ENCODE measurements around the gene RP2.
A peak's percentile ranks its signal among the peaks of the same experiment; 100 is the strongest.

Gene RP2

DNA sequence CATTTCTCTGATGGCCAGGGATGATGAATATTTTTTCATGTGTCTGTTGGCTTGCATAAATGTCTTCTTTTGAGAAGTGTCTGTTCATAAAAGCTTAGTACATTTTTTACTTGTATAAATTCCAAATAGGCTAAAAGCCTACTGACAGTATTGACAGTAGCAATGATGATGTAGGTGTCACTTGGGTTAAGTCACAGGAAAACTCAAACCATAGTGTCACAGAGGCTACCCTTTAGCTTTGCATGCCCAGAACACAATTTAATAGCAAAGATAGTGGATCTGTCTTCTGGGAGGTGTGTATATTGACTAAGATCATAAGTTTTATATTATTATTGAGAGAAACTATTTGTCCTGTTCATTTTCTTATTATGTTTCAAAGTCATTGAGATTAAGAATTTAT lies 8.1 kb downstream of the RP2 start:
- no peak for DNase-seq

DNA sequence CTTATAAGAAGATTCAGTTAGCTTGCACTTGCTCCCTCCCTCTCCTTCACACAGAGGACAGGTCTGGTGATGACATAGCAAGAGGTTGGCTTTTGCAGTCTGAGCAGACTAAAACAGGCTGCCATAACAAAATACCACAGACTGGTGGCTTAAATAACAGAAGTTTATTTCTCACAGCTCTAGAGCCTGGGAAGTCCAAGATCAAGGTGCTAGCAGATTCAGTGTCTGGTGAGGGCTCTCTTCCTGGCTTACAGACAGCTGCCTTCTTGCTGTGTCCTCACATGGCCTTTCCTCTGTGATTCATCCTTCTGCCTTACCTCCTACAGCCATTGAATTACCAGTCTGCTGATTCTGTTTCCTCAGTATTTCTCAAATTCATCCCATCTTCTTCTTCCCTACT lies 13.1 kb downstream of the RP2 start:
- DNase-seq, result no peak

DNA sequence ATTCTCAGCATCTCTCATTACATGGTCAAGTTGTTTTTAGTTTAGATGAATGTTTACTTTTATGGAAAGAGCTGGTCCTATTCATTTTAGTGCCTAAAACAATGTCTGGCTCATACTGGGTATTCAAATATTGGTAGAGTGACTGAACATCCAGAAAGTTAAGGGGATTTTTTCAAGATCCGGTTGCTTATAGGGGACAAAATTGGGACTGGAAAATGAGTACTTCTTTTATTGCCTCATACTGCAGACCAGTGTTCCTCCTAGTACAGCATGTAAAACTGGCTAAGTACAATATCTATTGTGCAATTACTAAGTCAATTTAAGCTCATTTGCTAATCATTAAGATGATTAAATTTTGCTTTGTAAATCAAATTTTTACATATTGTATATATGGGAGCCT lies 13.9 kb downstream of the RP2 start:
- DNase-seq, result no peak

DNA sequence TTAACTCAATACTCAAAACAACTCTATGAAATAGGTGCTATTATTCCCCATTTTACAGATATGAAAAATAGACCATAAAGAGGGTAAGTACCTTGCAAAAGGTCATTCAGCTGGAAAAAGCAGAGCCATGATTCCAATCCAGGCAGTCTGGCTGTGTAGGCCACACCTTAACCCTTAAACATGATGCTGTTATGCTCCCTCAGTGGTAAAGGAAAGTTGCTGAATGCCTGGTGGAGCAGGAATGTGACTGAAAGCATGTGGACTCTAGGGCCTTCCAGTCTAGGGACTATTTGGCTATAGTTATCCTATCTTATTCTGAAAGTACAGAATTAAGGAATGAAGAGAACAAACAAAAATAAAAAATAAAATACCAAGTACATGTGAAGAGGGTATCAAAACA lies 19.6 kb downstream of the RP2 start:
- no peak for DNase-seq

- no peak for DNase-seq
Observed at GRCh38 chrX:46860557-46860956, 23.7 kb downstream of the RP2 start.

- no peak for DNase-seq
Observed at GRCh38 chrX:46863072-46863471, 26.2 kb downstream of the RP2 start.

DNA sequence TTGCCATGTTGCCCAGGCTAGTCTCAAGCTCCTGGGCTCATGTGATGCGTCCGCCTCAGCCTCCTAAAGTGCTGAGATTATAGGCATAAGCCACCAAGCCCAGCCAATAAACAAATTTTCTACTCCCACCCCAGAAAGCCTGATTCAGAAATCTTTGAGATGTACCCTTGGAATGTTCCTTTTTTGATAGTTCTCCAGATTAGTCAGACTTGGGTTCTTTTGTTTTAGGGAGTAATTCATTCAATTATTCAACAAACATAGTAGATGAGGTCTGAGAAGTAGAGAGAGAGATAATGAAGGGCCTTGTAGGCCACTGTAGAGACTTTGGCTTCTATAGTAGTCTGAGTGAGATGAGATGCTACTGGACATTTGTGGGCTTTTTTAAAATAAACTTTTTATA lies 27.8 kb downstream of the RP2 start:
- peak; percentile 1 for DNase-seq

GRCh38 chrX:46865281-46865680 lies 28.4 kb downstream of the RP2 start:
- peak; percentile 55 for DNase-seq

DNA sequence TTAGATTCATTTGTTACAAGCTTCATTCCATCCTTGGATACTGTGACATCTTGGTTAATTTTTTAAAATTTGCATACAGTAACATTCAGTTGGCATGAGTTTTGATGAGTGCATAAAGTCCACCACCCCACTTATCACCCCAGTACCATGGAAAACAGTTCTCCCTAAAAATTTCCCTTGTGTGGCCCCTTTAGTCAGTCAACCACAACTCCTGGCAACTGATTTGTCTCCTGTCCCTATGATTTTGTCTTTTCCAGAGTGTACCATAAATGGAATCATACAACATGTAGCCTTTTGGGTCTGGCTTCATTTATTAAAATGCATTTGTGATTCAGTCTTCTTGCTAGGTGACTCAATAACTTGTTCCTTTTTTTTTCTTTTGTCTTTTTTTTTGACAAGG lies 29.9 kb downstream of the RP2 start:
- DNase-seq, result no peak

DNA sequence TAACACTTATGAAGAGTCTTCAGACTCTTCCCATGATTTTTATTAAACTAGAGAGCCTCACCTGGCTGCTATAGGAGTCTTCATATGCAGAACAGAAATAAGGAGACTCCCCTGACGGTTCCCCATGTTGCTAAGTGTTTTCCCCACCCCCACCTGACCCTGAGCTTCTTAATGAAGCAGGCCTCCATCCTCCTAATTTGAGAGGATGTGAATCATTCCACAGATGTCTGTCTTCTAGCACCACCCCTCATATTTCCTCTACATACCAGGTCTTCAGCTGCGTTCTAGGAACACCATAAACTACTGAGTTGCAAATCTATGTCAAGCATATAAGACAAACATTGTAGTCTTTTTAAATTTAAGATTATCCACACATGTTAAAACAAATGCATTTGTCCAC lies 36.9 kb downstream of the RP2 start:
- DNase-seq, result no peak

GRCh38 chrX:46876901-46877300 lies 40.1 kb downstream of the RP2 start:
- no peak for DNase-seq

DNA sequence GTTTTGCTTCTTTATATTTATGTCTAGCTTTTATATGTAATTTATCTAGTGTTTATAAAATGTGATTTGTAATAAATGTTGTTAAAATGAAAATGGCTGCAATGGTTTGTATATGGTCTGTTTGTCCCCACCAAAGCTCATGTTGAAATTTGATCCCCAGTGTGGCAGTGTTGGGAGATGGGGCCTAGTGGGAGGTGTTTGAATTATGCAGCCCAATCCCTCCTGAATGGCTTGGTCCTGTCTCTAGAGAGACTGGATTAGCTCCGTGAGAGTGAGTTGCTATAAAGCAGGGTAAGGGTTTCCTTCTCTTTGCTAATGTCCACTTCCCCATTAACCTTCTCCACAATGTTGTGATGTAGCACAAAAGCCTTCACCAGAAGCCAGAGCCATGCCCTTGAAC lies 45.4 kb downstream of the RP2 start:
- DNase-seq, result no peak

DNA sequence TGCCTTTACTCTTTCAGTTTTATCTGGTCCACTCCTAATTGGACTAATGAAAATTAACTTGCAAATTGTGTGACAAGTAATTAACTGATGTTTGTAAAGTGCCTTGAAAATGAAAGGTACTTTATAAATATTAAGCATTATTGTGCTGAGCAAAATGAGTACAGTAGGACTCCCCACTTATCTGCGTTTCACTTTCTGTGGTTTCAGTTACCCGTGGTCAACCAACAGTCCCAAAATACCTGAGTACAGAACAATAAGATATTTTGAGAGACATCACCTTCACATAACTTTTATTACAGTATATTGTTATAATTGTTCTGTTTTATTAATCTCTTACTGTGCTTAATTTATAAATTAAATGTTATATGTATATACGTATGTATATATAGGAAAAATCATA lies 48.0 kb downstream of the RP2 start:
- no peak for DNase-seq

DNA sequence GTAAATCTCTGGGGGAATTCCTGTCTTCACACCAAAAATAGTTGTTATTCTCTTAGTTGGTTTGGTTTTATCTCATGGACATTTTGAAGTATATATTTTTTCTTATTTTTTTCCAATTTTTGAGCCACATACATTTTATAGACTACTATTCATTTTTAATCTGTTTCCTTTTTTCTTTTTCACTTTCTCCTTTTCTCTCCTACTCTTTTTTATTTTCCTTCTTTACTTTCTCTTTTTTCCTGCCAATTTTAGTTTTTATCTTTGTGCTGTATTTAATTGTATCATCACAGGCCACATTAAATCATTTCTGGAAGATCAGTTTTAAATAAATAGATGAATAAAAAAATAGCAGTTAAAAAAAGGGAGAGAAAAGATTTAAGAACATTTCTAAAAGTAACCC lies 61.4 kb downstream of the RP2 start:
- no peak for DNase-seq

DNA sequence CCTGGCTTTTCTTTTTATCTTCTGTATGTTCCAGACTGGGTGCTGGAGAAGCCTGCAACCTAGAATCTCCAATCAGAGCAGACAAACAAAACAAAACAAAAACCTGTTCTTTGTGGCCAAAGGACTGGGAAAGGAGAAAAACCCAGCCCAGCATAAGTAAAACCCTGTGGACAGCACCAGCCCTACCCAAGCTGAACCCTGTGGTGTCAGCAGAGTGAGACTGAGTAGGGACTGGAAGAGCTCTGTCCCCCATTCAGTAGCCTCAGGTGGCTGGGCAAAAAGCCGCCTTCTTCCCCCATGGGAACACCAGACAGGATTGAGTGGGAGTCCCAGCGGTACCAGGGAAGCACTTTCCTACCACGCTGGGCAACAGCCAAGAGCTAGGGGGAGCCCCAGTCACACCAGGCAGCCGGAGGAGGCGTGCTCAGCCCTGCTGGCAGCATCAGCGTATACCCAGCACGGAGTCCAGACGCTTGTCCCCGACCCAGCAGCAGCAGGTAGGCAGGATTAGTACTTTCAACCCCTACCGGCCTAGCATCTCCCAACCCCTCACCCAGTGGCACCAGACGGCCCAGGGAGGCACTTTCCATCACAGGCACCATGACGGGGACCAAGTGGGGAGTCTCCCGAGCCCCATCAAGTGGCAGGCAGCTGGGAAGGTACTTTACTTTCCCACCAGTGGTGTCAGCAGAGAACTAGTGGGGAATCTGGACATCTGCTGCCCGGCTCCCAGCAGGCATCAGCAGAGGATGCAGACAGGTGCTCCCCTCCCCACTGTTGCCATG lies 66.8 kb downstream of the RP2 start:
- peak; percentile 74 for DNase-seq

DNA sequence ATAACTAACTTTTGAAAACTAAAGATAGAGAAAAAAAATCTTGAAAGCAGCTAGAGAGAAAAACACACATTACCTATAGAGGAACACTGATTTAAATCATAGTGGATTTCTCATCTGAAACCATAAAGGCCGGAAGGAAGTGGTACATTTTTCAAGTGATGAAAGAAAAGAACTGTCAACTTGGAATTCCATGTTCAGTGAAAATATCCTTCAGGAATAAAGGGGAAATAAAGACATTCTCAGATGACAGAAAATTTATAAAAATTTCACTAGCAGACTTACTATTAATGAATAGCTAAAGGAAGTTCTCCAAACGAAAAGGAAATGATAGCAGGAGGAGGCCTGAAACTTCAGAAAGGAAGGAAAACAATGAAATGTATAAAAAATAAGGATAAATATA lies 67.8 kb downstream of the RP2 start:
- DNase-seq, result no peak

DNA sequence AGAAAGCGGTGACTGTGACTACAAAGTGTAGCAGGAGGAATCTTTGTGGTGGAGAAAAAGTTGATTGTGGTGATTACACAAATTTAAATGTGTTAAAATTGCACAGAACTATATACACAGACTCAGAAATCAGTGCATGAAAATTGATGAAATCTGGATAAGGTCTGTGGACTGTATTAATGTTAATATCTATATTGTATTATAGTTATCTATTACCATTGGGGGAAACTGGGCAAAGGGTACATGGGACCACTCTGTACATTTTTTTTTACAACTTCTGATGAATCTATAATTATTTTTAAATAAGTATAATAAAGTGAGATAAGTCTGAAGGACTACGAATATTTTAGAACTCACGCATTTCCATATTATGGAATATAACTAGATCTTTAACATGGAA lies 73.6 kb downstream of the RP2 start:
- DNase-seq, result no peak

GRCh38 chrX:46912098-46912602 lies 75.3 kb downstream of the RP2 start, which contains the start of gene JADE3:
TSS of gene JADE3 (plus strand) at chrX:46912421. CDS start at chrX:46984895, 72,474 bp downstream.
- DNase-seq, result peak; percentile 60

DNA sequence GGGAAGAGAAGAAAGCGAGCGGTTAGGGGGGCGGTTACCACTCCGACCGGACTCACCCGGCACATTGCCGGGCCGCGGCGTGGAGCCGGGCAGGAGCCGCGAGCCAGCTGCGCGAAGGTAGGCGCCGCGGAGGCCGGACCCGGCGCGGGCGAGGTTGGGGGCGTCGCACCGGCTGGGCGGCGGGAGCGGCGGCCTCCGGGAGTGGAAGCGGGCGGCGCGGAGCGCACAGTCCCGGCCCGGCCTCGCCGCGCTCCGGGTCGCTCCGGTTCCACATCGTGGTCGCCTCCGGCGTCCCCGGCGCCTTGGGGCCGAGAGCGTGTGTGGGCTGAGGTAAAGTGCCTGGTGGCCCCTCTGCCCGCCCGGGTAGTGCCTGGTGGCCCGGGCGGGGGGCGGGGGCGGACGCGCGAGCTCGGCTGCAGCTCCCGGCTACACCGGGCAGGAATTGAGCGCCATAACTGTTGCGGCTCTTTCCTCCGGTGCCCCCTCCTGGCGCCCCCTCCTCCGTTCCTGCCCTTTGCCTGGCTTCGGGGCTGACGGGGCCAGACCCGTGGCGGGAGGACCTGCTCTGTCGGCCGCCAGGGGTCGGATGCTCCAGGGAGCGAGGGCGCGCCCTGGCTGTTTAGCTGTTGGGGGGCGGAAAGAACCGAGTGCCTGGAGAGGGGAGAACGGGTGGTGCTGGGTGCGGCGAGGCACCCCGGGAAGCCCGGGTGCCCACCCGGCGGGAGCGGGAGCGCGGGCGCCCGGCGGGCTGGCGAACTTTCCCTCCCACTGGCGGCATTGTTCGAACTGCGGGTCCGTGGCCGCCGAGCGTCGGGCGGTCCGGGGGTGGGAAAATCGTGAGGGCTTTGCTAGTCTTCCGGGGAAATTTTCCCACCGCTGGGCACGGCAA lies 76.0 kb downstream of the RP2 start:
- DNase-seq, result peak; percentile 14

DNA sequence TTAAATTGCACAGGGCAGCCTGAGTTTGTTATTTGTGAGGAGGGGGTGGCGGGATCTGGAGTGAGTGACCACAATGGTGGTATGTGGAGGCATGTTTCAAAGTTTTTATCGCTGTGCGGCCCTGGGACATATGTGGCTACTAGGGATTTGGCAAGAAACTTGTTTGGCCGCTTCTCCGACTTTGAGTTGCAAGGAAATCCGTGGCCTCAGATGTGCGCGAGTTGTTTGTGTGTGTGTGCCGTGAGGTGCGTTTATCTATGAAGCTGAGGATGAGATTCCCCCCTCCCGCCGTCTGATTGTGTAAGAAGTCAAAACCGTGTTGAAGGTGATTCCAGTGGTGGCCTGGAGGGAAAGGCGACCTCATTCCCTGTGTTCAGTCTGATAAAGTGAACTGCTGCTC lies 76.8 kb downstream of the RP2 start:
- DNase-seq, result no peak

DNA sequence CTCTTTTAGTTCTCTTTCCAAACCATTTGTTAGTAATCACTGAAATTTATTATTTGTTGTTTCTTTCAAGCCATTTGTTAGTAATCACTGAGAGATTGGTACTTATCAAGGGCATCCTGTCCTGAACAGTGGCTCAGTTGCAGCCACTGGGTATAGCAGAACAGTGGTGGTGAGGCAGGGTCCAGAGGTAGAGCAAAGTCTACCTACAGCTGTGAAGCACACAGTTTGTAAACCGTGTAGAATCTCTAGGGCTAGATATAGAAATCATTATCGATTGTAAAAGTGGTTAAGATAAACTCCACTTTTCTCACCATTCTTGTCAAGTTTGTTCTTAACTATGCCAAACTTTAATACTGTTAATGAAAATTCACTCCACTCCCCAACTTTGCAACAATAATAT lies 79.4 kb downstream of the RP2 start:
- DNase-seq, result no peak

DNA sequence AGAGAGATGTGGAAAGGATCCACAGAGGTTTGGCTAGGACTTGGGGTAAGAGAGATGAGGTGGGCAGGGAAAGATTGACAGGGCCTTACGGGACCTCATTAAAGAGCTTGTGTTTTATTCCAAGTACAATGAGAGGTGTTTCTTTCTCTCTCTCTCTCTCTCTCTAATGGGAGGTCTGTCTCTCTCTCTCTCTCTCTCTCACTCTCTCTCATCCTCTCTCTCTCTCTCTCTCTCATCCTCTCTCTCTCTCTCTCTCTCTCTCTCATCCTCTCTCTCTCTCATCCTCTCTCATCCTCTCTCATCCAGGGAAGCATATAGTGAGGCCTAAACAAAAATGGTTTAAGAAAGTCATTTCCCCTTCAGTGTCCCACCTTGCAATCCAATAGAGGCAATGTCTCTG lies 80.8 kb downstream of the RP2 start:
- no peak for DNase-seq

DNA sequence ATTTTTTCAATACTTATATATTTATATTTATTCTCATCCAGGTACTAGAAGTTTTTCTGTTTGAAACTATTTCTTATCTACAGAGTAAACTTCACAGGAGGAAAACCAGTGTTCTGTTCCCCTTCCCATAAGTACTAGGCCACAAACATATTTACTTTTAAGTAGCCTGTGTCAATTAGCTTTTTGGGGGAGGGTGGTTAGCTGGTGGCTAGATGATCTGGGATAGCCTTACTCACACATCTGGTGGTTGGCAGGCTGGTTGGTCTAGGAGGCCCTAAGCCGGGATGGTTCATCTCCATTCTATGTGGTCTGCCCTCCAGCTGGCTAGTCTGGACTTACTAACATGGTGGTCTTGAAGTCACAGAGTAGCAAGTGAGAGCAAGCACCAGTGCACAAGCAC lies 81.6 kb downstream of the RP2 start:
- DNase-seq, result no peak

DNA sequence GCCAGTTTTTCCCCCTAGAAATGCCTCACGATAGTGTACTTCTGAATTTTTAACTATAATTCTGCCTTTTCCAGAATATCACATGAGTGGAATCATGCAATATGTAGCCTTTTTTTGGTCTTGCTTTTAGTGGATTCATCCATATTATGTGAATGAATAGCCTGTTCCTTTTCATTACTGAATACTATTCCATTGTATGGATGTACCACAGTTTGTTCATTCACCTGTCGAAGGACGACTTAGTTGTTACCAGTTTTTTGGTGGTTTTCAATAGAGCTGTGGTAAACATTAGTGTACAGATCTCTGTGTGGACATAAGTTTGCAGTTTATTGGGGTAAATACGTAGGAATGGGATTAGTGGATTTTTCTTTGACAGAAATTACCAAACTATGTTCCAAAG lies 83.4 kb downstream of the RP2 start:
- no peak for DNase-seq

Data from NCI-H226 (cell line).